Smooth muscle cell (in vitro differentiated cells): Measurements from ENCODE around the gene FAM124B. TPM values are rescaled to one million over a fixed set of nuclear protein-coding genes. Genes with fewer than 3 reads are reported as not detected.

ENCODE experiments used
- DNase-seq: peaks from one replicate; lab custom pipeline; 2025; ENCODE audit not compliant: unreplicated experiment; lab: John Stamatoyannopoulos, UW
- H2AFZ ChIP-seq: fragments of 200-600 bp; sonication (generic); 2 replicates; pipeline ENCODE4 v1.6.0; 2016; ENCODE audit warnings: antibody characterized with exemption, low read depth, mild to moderate bottlenecking
- H3F3A ChIP-seq: fragments of 200-600 bp; sonication (generic); 2 replicates; pipeline ENCODE4 v1.6.0; 2017; ENCODE audit warnings: antibody characterized with exemption, low read depth
- H3K27ac ChIP-seq: fragments of 200-600 bp; sonication (generic); 2 replicates; pipeline ENCODE4 v1.5.1; 2016; ENCODE audit warnings: low read depth, mild to moderate bottlenecking
- H3K27me3 ChIP-seq: fragments of 200-600 bp; sonication (generic); 2 replicates; pipeline ENCODE4 v1.6.1; 2016; ENCODE audit warnings: low read depth, mild to moderate bottlenecking
- H3K36me3 ChIP-seq: fragments of 200-600 bp; sonication (generic); 2 replicates; pipeline ENCODE4 v1.5.1; 2016; ENCODE audit warnings: low read depth
- H3K4me1 ChIP-seq: fragments of 200-600 bp; sonication (generic); 2 replicates; pipeline ENCODE4 v1.5.1; 2016; ENCODE audit warnings: low read depth
- H3K4me2 ChIP-seq: fragments of 200-600 bp; sonication (generic); 2 replicates; pipeline ENCODE4 v1.6.0; 2016; ENCODE audit warnings: mild to moderate bottlenecking
- H3K4me3 ChIP-seq: fragments of 200-600 bp; sonication (generic); 2 replicates; pipeline ENCODE4 v1.5.1; 2016; ENCODE audit warnings: mild to moderate bottlenecking
- H3K79me2 ChIP-seq: fragments of 200-600 bp; sonication (generic); 2 replicates; pipeline ENCODE4 v1.6.0; 2016; ENCODE audit warnings: low read depth, mild to moderate bottlenecking
- H3K9ac ChIP-seq: fragments of 200-600 bp; sonication (generic); 2 replicates; pipeline ENCODE4 v1.6.0; 2016; ENCODE audit warnings: low read depth
- H3K9me3 ChIP-seq: fragments of 200-600 bp; sonication (generic); replicated peaks from 2 replicates; pipeline ENCODE4 v1.5.1; 2016; ENCODE audit warnings: low read depth
- H4K20me1 ChIP-seq: fragments of 200-600 bp; sonication (generic); 2 replicates; pipeline ENCODE4 v1.6.0; 2016; ENCODE audit warnings: low read depth
- CTCF ChIP-seq: fragments of 200-600 bp; sonication (generic); IDR thresholded peaks from 2 replicates; pipeline ENCODE4 v1.5.1; 2017; ENCODE audit warnings: borderline replicate concordance, mild to moderate bottlenecking, antibody characterized with exemption; ENCODE audit not compliant: insufficient read depth, poor library complexity, severe bottlenecking
- WGBS: methylation state at CpG from one replicate; pipeline ENCODE4 v1.1.7; 2016; ENCODE audit warnings: low lambda C conversion rate; 5-methylcytosine and 5-hydroxymethylcytosine counted together
- polyA plus RNA-seq: library from polyadenylated mRNA; unstranded; fragments of >200 nt; fragmentation: Nextera tagmentation; extraction: Ambion mirVana; gene quantifications from 2 replicates; pipeline ENCODE4 v1.2.1, GENCODE V29; 2016
- total RNA-seq: library from RNA; depleted of rRNA; stranded (reverse); fragments of >200 nt; gene quantifications from 2 replicates; pipeline ENCODE4 v1.2.3, GENCODE V29; 2014

FAM124B gene
- total and polyA plus RNA-seq, 2 experiments from 2014 or later, result 1.2 TPM; not detected in 1

DNA sequence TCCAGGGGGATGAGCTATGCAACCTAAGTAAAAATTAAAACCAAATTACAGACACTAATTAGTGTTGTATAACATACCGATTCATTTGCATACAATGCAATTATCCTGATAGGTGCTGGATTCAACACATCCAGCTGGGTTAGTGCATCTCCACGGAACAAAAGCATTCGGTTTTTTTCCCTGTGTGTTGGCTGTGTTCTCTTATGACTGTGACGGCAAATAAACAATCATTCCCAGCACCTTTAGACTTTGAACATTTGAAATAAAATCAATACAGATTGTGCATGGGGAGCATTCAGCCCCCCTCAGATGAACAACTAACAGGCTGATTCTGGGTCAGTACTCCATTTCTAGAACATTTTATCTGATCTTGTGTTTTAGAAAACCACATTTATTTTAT is 22.7 kb downstream of the FAM124B start:
- Histone ChIP-seq H3K9me3 (no peaks in the 10 kb centered on the region), H3K36me3 (no peaks in the 10 kb centered on the region), H4K20me1 (no peaks in the 10 kb centered on the region), H3F3A (no peaks in the 10 kb centered on the region), H3K4me3 (no peak overlapping the region), H3K27ac (no peak overlapping the region), H3K79me2 (no peaks in the 10 kb centered on the region), H3K9ac (no peak overlapping the region), H2AFZ (no peak overlapping the region), H3K4me2 (no peak overlapping the region), H3K27me3 (peaks cover 3% of the 10 kb centered on the region), H3K4me1 (no peaks in the 10 kb centered on the region)
- TF ChIP-seq CTCF, result no peak
- 92% methylated on average over 4 of the region's 4 CpGs for WGBS
- no peak for DNase-seq

GRCh38 chr2:224378701-224379097 is 23.2 kb downstream of the FAM124B start:
- no peaks in the 10 kb centered on the region for H3K36me3 ChIP-seq
- no peaks in the 10 kb centered on the region for H4K20me1 ChIP-seq
- no peaks in the 10 kb centered on the region for H3K79me2 ChIP-seq
- WGBS, result 96% methylated on average over 1 of the region's 1 CpG
- H3K4me2 ChIP-seq, result no peak overlapping the region
- H3F3A ChIP-seq, result no peaks in the 10 kb centered on the region
- no peak overlapping the region for H2AFZ ChIP-seq
- DNase-seq, result no peak
- H3K4me1 ChIP-seq, result no peaks in the 10 kb centered on the region
- H3K9ac ChIP-seq, result no peak overlapping the region
- no peak overlapping the region for H3K27ac ChIP-seq
- H3K27me3 ChIP-seq, result peaks cover 3% of the 10 kb centered on the region
- H3K9me3 ChIP-seq, result no peaks in the 10 kb centered on the region
- no peak for TF ChIP-seq CTCF
- H3K4me3 ChIP-seq, result no peak overlapping the region

- H3K27ac ChIP-seq, result no peak overlapping the region
- H4K20me1 ChIP-seq, result no peaks in the 10 kb centered on the region
- H3K9me3 ChIP-seq, result no peaks in the 10 kb centered on the region
- no peak overlapping the region for H3K4me3 ChIP-seq
- peaks cover 3% of the 10 kb centered on the region for H3K27me3 ChIP-seq
- WGBS, result 90% methylated on average over 6 of the region's 6 CpGs
- H2AFZ ChIP-seq, result no peak overlapping the region
- DNase-seq, result no peak
- H3F3A ChIP-seq, result no peaks in the 10 kb centered on the region
- no peak overlapping the region for H3K4me2 ChIP-seq
- H3K36me3 ChIP-seq, result no peaks in the 10 kb centered on the region
- TF ChIP-seq CTCF, result peak; percentile 17
- no peak overlapping the region for H3K9ac ChIP-seq
- no peaks in the 10 kb centered on the region for H3K4me1 ChIP-seq
- H3K79me2 ChIP-seq, result no peaks in the 10 kb centered on the region
Observed at GRCh38 chr2:224377751-224378700, 23.9 kb downstream of the FAM124B start.
